HepG2 (cell line): ENCODE measurements around the gene SSC5D. TPM values are rescaled to one million over a fixed set of nuclear protein-coding genes. Genes with fewer than 3 reads are reported as not detected.
"Not testable (repeated sequence)": the region's sequence is repeated elsewhere in the genome, so short reads cannot be mapped to it uniquely, and the experiment has no call there.

Source experiments
- ATAC-seq: fragments of 200-7000 bp; cut with Tn5 transposase; 3 replicates; pipeline ENCODE4 v1.9.1; 2020; ENCODE audit warnings: mild to moderate bottlenecking, moderate library complexity
- BruUV-seq: library from RNA; stranded (reverse); fragments of 400-500 nt; replicated peaks from 2 replicates; lab custom pipeline; 2021; lab: Mats Ljungman, UMichigan
- CTCF ChIA-PET: fragments of 300-600 bp; formaldehyde crosslinking; extraction: SDS; loops from one replicate; lab custom pipeline; 2021; ENCODE audit warnings: low total read pairs, inconsistent platforms, low intra/inter-chr PET ratio; lab: Yijun Ruan, JAX
- POLR2A ChIA-PET: fragments of 350-600 bp; sonication (Branson Sonifier 250); formaldehyde crosslinking; loops from one replicate; lab custom pipeline; 2020; ENCODE audit warnings: antibody characterized with exemption, inconsistent platforms; lab: Yijun Ruan, JAX
- DNase-seq: peaks from one replicate; pipeline ENCODE4 v3.0.0-alpha.2; 2015; ENCODE audit warnings: low spot score
- FAIRE-seq: peaks from 3 replicates; lab custom pipeline; 2011; peaks lifted over from hg19 to GRCh38; lab: Jason Lieb, UNC
- H2AFZ ChIP-seq: one replicate; pipeline ENCODE4 v1.6.1; 2011; ENCODE audit warnings: low read length, inconsistent platforms
- H3K27ac ChIP-seq: fragments of 300-600 bp; 3 replicates; pipeline ENCODE4 v1.8.0; 2011; ENCODE audit warnings: mixed run types, mild to moderate bottlenecking, mixed read lengths, low read length, inconsistent platforms; ENCODE audit not compliant: insufficient read depth; ENCODE audit errors: extremely low read length
- H3K27me3 ChIP-seq, 2 experiments: fragments of 200-600 bp in 1 of 2; 2 replicates in 1 of 2; 3 replicates in 1 of 2; pipeline versions ENCODE4 v1.6.0 to v1.8.0; 2011; ENCODE audit warnings: low read length in 2 of 2, mild to moderate bottlenecking in 2 of 2, moderate library complexity in 2 of 2, inconsistent platforms in 1 of 2; ENCODE audit not compliant: insufficient read depth in 2 of 2, control insufficient read depth in 1 of 2
- H3K36me3 ChIP-seq, 2 experiments: fragments of 200-600 bp in 1 of 2; replicated peaks in 1 of 2; 2 replicates in 1 of 2; 3 replicates in 1 of 2; pipeline versions ENCODE4 v1.5.1 to v1.8.0; 2011; ENCODE audit warnings: low read length in 2 of 2, inconsistent platforms in 1 of 2; ENCODE audit not compliant: insufficient read depth in 2 of 2, control insufficient read depth in 1 of 2
- H3K4me1 ChIP-seq: 2 replicates; pipeline ENCODE4 v1.5.1; 2012; ENCODE audit warnings: low read length, inconsistent platforms; ENCODE audit not compliant: insufficient read depth
- H3K4me2 ChIP-seq: 2 replicates; pipeline ENCODE4 v1.6.0; 2011; ENCODE audit warnings: low read depth, low read length, inconsistent platforms
- H3K4me3 ChIP-seq, 3 experiments: fragments of 200-600 bp in 1 of 3; sonication (generic), shearing (Covaris generic) in 1 of 3; replicated peaks in 1 of 3; 2 replicates each; pipeline ENCODE4 v1.5.1; 2011 to 2016; ENCODE audit warnings: low read length in 3 of 3, inconsistent platforms in 2 of 3, low read depth in 2 of 3, mild to moderate bottlenecking in 2 of 3, control low read depth in 1 of 3, mixed read lengths in 1 of 3; ENCODE audit not compliant: insufficient read depth in 1 of 3
- H3K79me2 ChIP-seq: one replicate; pipeline ENCODE4 v1.6.1; 2011; ENCODE audit warnings: low read length, inconsistent platforms; ENCODE audit not compliant: insufficient read depth
- H3K9ac ChIP-seq: 2 replicates; pipeline ENCODE4 v1.6.0; 2011; ENCODE audit warnings: mild to moderate bottlenecking, low read depth, low read length, inconsistent platforms; ENCODE audit not compliant: insufficient read depth
- H3K9me3 ChIP-seq: 2 replicates; pipeline ENCODE4 v1.5.1; 2012; ENCODE audit warnings: mild to moderate bottlenecking, low read length
- H4K20me1 ChIP-seq: 2 replicates; pipeline ENCODE4 v1.6.0; 2011; ENCODE audit warnings: inconsistent platforms, mild to moderate bottlenecking, low read length, moderate library complexity; ENCODE audit not compliant: insufficient read depth
- ARID2 ChIP-seq: sonication (generic); formaldehyde crosslinking; IDR thresholded peaks from 2 replicates; pipeline ENCODE4 v1.8.1; 2022; ENCODE audit warnings: mild to moderate bottlenecking, missing genetic modification reagents, borderline replicate concordance
- CC2D1A ChIP-seq: sonication (generic); formaldehyde crosslinking; IDR thresholded peaks from 2 replicates; pipeline ENCODE4 v1.8.1; 2023; ENCODE audit warnings: mild to moderate bottlenecking, missing genetic modification reagents
- HOXA5 ChIP-seq: sonication (generic); formaldehyde crosslinking; IDR thresholded peaks from 2 replicates; pipeline ENCODE4 v1.4.0; 2020; ENCODE audit warnings: missing genetic modification reagents
- NCOR1 ChIP-seq: fragments of 200-600 bp; sonication (generic); IDR thresholded peaks from 2 replicates; pipeline ENCODE4 v1.7.0; 2017; ENCODE audit warnings: antibody characterized with exemption, low read length, borderline replicate concordance
- SPEN ChIP-seq: sonication (generic); formaldehyde crosslinking; IDR thresholded peaks from 2 replicates; pipeline ENCODE4 v1.5.1; 2020; ENCODE audit warnings: low read depth, mild to moderate bottlenecking, missing genetic modification reagents
- TBX3 ChIP-seq: fragments of 450-650 bp; IDR thresholded peaks from 2 replicates; pipeline ENCODE4 v1.6.1; 2017; ENCODE audit warnings: antibody characterized with exemption, mild to moderate bottlenecking, inconsistent platforms, borderline replicate concordance
- ZFY ChIP-seq: sonication (generic); formaldehyde crosslinking; IDR thresholded peaks from 2 replicates; pipeline ENCODE4 v1.4.0; 2020; ENCODE audit warnings: missing genetic modification reagents
- ZNF234 ChIP-seq: sonication (generic); formaldehyde crosslinking; conservative IDR thresholded peaks from 2 replicates; pipeline ENCODE4 v1.5.1; 2020; ENCODE audit warnings: mild to moderate bottlenecking, missing genetic modification reagents
- WGBS: methylation state at CpG from one replicate; pipeline ENCODE4 v1.1.6; 2017; ENCODE audit warnings: low lambda C conversion rate; 5-methylcytosine and 5-hydroxymethylcytosine counted together
- in situ Hi-C: cut with HindIII; loops from 2 replicates; pipeline ENCODE4 v1.10.0; 2017; ENCODE audit warnings: low pct_unique_long_range_greater_than_20kb; ENCODE audit not compliant: extremely low pct_ligation_motif_present
- intact Hi-C: fragments of 100-400 bp; cut with micrococcal nuclease; formaldehyde crosslinking; loops from one replicate; pipeline ENCODE4 v1.10.0; 2022; ENCODE audit not compliant: unreplicated experiment
- polyA plus RNA-seq, 8 experiments: library from polyadenylated mRNA; depleted of rRNA in 3 of 8; stranded (reverse) in 7 of 8; unstranded in 1 of 8; fragments of >200 nt; fragmentation: Illumina TruSeq in 4 of 8; extraction: Trizol in 4 of 8; gene quantifications; 2 replicates each; pipeline versions ENCODE4 v1.2.1 to v1.2.3, GENCODE V29; 2011 to 2016; ENCODE audit warnings: low read depth in 4 of 8, missing spikeins in 1 of 8, mixed read lengths in 1 of 8; ENCODE audit not compliant: insufficient read depth in 1 of 8
- total RNA-seq, 5 experiments: library from RNA; depleted of rRNA; stranded (reverse); fragments of >200 nt; fragmentation: Illumina TruSeq; extraction: Trizol; gene quantifications; 2 replicates each; pipeline ENCODE4 v1.2.3, GENCODE V29; 2016; ENCODE audit warnings: low read depth in 1 of 5

Gene SSC5D
- total and polyA plus RNA-seq, 2 of the 13 experiments (the other 11 are each of a cell fraction or from before 2014, with no cell fraction given): not detected

GRCh38 chr19:55494172-55494761 is 6.0 kb downstream of the SSC5D start:
- Histone ChIP-seq H4K20me1 (no peaks in the 10 kb centered on the region), H3K27ac (no peak overlapping the region), H2AFZ (no peak overlapping the region)
- POLR2A ChIA-PET: interaction anchor here (1.2 to 1.6 kb wide), 2 partner anchors 9 to 10 kb away, joined by 3 to 5 read pairs; partner anchors contain the start of gene NAT14
- TF ChIP-seq CC2D1A (CRISPR knock-in tag): no peak
- no peak for TF ChIP-seq HOXA5 (CRISPR knock-in tag)
- TF ChIP-seq ZNF234 (CRISPR knock-in tag): no peak
- no peak for TF ChIP-seq SPEN (CRISPR knock-in tag)
- TF ChIP-seq, all 625 proteins: peak for 0
- no peak overlapping the region for H3K9ac ChIP-seq
- peaks cover 19 to 84% of the 10 kb centered on the region in 2 experiments for H3K27me3 ChIP-seq
- no peaks in the 10 kb centered on the region for H3K36me3 ChIP-seq
- WGBS: 12% methylated on average over 11 of the region's 22 CpGs
- intact Hi-C loops (no loop called here), in situ Hi-C loops (no loop called here)
- peak overlapping the region; percentile 36; the same call in 1 of the 2 replicates for H3K4me2 ChIP-seq
- CTCF ChIA-PET: no interaction called here
- DNase-seq: no peak
- no peaks in the 10 kb centered on the region for H3K79me2 ChIP-seq
- no peaks in the 10 kb centered on the region for H3K4me1 ChIP-seq
- ATAC-seq: no peak; the same call in 2 of the 3 replicates
- H3K4me3 ChIP-seq: no peak overlapping the region
- BruUV-seq: no TSS peak
- no peaks in the 10 kb centered on the region for H3K9me3 ChIP-seq
- FAIRE-seq: no peak

- no peaks in the 10 kb centered on the region for H3K9me3 ChIP-seq
- H4K20me1 ChIP-seq: no peaks in the 10 kb centered on the region
- WGBS: 40% methylated on average over 11 of the region's 11 CpGs
- in situ Hi-C loops (no loop called here), intact Hi-C loops (no loop called here)
- ChIA-PET POLR2A (no interaction called here), CTCF (no interaction called here)
- no peak overlapping the region for H3K4me3 ChIP-seq
- no peak overlapping the region for H3K27ac ChIP-seq
- no peaks in the 10 kb centered on the region for H3K4me1 ChIP-seq
- H3K27me3 ChIP-seq: peaks cover 17 to 86% of the 10 kb centered on the region in 2 experiments
- ATAC-seq (no peak), DNase-seq (no peak), FAIRE-seq (no peak)
- H3K4me2 ChIP-seq: no peak overlapping the region
- H3K9ac ChIP-seq: no peak overlapping the region
- TF ChIP-seq ZFY (no peak), TBX3 (no peak), ARID2 (no peak), NCOR1 (no peak)
- H3K36me3 ChIP-seq: no peaks in the 10 kb centered on the region
- H3K79me2 ChIP-seq: no peaks in the 10 kb centered on the region
- BruUV-seq: no TSS peak
- H2AFZ ChIP-seq: no peak overlapping the region
Measured at GRCh38 chr19:55495646-55496349, 7.6 kb downstream of the SSC5D start.

GRCh38 chr19:55496820-55497219 is 8.6 kb downstream of the SSC5D start:
- H3K79me2 ChIP-seq, in situ Hi-C loops, H3K4me3 ChIP-seq, H3K27ac ChIP-seq, H2AFZ ChIP-seq, POLR2A ChIA-PET, H3K36me3 ChIP-seq, H3K9ac ChIP-seq, H3K4me2 ChIP-seq, DNase-seq, BruUV-seq, H4K20me1 ChIP-seq, ATAC-seq, H3K4me1 ChIP-seq, intact Hi-C loops, H3K9me3 ChIP-seq, CTCF ChIA-PET, FAIRE-seq: not testable (repeated sequence)
- H3K27me3 ChIP-seq: peaks cover 14 to 85% of the 10 kb centered on the region in 2 experiments
- 47% methylated on average over 10 of the region's 10 CpGs for WGBS
